ENCODE data around the gene SLC8A3. TPM values are rescaled to one million over a fixed set of nuclear protein-coding genes. Genes with fewer than 3 reads are reported as not detected.

The SLC8A3 gene
- total and polyA plus RNA-seq, 9 of the 15 experiments (the other 6 are each of a cell fraction or from before 2014, with no cell fraction given), result not detected

DNA sequence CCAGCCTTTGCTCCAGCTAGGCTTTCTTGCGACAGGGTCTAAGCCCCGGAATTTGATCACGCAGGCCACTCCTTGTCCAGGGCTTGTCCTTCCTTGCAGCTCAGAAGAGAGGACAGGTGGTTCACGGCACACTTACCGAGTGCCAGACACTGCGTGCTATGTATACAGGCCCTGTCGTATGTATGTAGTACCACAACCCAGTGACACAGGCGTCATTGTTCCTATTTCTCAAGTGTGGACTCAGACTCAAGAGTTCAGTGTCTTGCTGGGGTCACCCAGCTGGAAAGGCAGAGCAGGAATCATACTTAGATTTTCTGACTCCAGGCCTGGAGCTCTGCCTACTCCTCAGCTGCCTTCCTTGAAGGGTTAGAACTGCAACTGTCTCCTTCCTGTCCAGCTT lies 155.6 kb downstream of the SLC8A3 start:
- Histone ChIP-seq H3K9ac (ENCODE audit: insufficient read depth in 1 of 2, low read depth in 2 of 2, low read length in 2 of 2) (no peak overlapping the region), H3K79me2 (ENCODE audit: control insufficient read depth, insufficient read depth, low read length) (no peaks in the 10 kb centered on the region), H3K36me3 (ENCODE audit: control insufficient read depth, insufficient read depth, low read length) (no peaks in the 10 kb centered on the region), H3K27me3 (ENCODE audit: control insufficient read depth in 2 of 2, insufficient read depth in 2 of 2, low read length in 2 of 2) (peaks cover 0 to 9% of the 10 kb centered on the region in 2 experiments; a peak in 1 of 5 replicates), H4K20me1 (replicated peaks; ENCODE audit: control insufficient read depth, insufficient read depth, low read length) (no peaks in the 10 kb centered on the region), H2AFZ (ENCODE audit: low read depth, low read length) (no peak overlapping the region), H3K4me1 (replicated peaks in 1 of 2; ENCODE audit: control insufficient read depth in 2 of 2, insufficient read depth in 2 of 2, low read length in 2 of 2) (no peaks in the 10 kb centered on the region), H3K4me3 (no peak overlapping the region), H3K4me2 (ENCODE audit: insufficient read depth, low read length) (no peak overlapping the region), H3K9me1 (ENCODE audit: control insufficient read depth, insufficient read depth, low read length) (no peaks in the 10 kb centered on the region), H3K9me3 (replicated peaks; ENCODE audit: control insufficient read depth, insufficient read depth, low read depth, low read length) (no peaks in the 10 kb centered on the region), H3K27ac (ENCODE audit: extremely low read depth, low read depth, low read length) (no peak overlapping the region)
- DNase-seq (ENCODE audit: extremely low read depth in 1 of 4, low spot score in 3 of 4) (no peak), FAIRE-seq (no peak), ATAC-seq (no peak)
- ChIA-PET POLR2A (no interaction called here), CTCF (ENCODE audit: low intra/inter-chr PET ratio) (no interaction called here)
- no TSS peak for BruUV-seq (replicated peaks)
- WGBS (ENCODE audit: insufficient coverage, low coverage, missing lambda C conversion rate), result 0% methylated on average over 8 of the region's 8 CpGs
- in situ Hi-C loops (cut with MboI) (loop anchor here (25.0 kb wide), 1 partner anchor 471 kb away; the partner anchor contains the start of gene CCDC177), intact Hi-C loops (cut with micrococcal nuclease) (no loop called here)
- TF ChIP-seq SRSF3 (IDR thresholded peaks at IDR 0.05; ENCODE audit: insufficient read depth, low read length), result no peak
- no peak for TF ChIP-seq EP300 (IDR thresholded peaks at IDR 0.05; ENCODE audit: low read length)
- TF ChIP-seq BCL6 (CRISPR knock-in tag; IDR thresholded peaks at IDR 0.05), result no peak
- no peak for TF ChIP-seq RAD21 (CRISPR knock-in tag; conservative IDR thresholded peaks at IDR 0.05 in 1 of 2, IDR thresholded peaks at IDR 0.05 in 1 of 2)
- TF ChIP-seq PHF8 (IDR thresholded peaks at IDR 0.05; ENCODE audit: borderline replicate concordance, low read length), result no peak
- TF ChIP-seq ZNF655 (CRISPR knock-in tag; IDR thresholded peaks at IDR 0.05), result no peak
- TF ChIP-seq YY1 (IDR thresholded peaks at IDR 0.05; ENCODE audit: borderline replicate concordance in 1 of 3, control insufficient read depth in 1 of 3, extremely low read depth in 1 of 3, insufficient read depth in 3 of 3, insufficient read length in 1 of 3, insufficient replicate concordance in 2 of 3, low read depth in 1 of 3, low read length in 2 of 3), result no peak
- TF ChIP-seq RNF2 (IDR thresholded peaks at IDR 0.05), result no peak
- TF ChIP-seq, protein P1, sequence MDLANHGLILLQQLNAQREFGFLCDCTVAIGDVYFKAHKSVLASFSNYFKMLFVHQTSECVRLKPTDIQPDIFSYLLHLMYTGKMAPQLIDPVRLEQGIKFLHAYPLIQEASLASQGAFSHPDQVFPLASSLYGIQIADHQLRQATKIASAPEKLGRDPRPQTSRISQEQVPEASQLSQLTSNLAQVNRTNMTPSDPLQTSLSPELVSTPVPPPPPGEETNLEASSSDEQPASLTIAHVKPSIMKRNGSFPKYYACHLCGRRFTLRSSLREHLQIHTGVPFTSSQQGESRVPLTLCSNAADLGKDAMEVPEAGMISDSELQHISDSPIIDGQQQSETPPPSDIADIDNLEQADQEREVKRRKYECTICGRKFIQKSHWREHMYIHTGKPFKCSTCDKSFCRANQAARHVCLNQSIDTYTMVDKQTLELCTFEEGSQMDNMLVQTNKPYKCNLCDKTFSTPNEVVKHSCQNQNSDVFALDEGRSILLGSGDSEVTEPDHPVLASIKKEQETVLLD (IDR thresholded peaks at IDR 0.05), result no peak
- no peak for TF ChIP-seq SREBF2 (CRISPR knock-in tag; IDR thresholded peaks at IDR 0.05)
- TF ChIP-seq ERF (CRISPR knock-in tag; IDR thresholded peaks at IDR 0.05), result no peak
- no peak for TF ChIP-seq HBP1 (CRISPR knock-in tag; IDR thresholded peaks at IDR 0.05)
- no peak for TF ChIP-seq FOSL1 (tag; conservative IDR thresholded peaks at IDR 0.05)
